ENCODE results near the gene RPP25.

RPP25 gene

GRCh38 chr15:74977599-74977998 lies 21.0 kb upstream of the RPP25 start:
- Histone ChIP-seq H3K27ac (replicated peaks) (no peak overlapping the region), H3K27me3 (ENCODE audit: insufficient read depth, poor library complexity, severe bottlenecking) (peaks cover 2% of the 10 kb centered on the region), H3K4me3 (replicated peaks; ENCODE audit: insufficient read depth, low read length) (no peak overlapping the region)
- DNase-seq (ENCODE audit: low read depth in 1 of 2, low spot score in 1 of 2) = no peak
- no peak for TF ChIP-seq SPI1 (IDR thresholded peaks at IDR 0.05; ENCODE audit: borderline replicate concordance, low read depth)
- TF ChIP-seq GABPA (IDR thresholded peaks at IDR 0.05; ENCODE audit: low read depth) = no peak
- no peak for TF ChIP-seq CTCF (IDR thresholded peaks at IDR 0.05; ENCODE audit: insufficient read depth, low read length)
- TF ChIP-seq, protein P1, sequence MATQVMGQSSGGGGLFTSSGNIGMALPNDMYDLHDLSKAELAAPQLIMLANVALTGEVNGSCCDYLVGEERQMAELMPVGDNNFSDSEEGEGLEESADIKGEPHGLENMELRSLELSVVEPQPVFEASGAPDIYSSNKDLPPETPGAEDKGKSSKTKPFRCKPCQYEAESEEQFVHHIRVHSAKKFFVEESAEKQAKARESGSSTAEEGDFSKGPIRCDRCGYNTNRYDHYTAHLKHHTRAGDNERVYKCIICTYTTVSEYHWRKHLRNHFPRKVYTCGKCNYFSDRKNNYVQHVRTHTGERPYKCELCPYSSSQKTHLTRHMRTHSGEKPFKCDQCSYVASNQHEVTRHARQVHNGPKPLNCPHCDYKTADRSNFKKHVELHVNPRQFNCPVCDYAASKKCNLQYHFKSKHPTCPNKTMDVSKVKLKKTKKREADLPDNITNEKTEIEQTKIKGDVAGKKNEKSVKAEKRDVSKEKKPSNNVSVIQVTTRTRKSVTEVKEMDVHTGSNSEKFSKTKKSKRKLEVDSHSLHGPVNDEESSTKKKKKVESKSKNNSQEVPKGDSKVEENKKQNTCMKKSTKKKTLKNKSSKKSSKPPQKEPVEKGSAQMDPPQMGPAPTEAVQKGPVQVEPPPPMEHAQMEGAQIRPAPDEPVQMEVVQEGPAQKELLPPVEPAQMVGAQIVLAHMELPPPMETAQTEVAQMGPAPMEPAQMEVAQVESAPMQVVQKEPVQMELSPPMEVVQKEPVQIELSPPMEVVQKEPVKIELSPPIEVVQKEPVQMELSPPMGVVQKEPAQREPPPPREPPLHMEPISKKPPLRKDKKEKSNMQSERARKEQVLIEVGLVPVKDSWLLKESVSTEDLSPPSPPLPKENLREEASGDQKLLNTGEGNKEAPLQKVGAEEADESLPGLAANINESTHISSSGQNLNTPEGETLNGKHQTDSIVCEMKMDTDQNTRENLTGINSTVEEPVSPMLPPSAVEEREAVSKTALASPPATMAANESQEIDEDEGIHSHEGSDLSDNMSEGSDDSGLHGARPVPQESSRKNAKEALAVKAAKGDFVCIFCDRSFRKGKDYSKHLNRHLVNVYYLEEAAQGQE (IDR thresholded peaks at IDR 0.05; ENCODE audit: insufficient replicate concordance, low read depth) = no peak
- no peak for TF ChIP-seq POLR2AphosphoS5 (IDR thresholded peaks at IDR 0.05; ENCODE audit: low read depth)

- Histone ChIP-seq H3K27ac (replicated peaks) (no peak overlapping the region), H3K27me3 (ENCODE audit: insufficient read depth, poor library complexity, severe bottlenecking) (peaks cover 2% of the 10 kb centered on the region), H3K4me3 (replicated peaks; ENCODE audit: insufficient read depth, low read length) (no peak overlapping the region)
- TF ChIP-seq POLR2AphosphoS5 (IDR thresholded peaks at IDR 0.05; ENCODE audit: low read depth) = no peak
- TF ChIP-seq SPI1 (IDR thresholded peaks at IDR 0.05; ENCODE audit: borderline replicate concordance, low read depth) = no peak
- TF ChIP-seq GABPA (IDR thresholded peaks at IDR 0.05; ENCODE audit: low read depth) = no peak
- TF ChIP-seq, protein P1 (IDR thresholded peaks at IDR 0.05; ENCODE audit: insufficient replicate concordance, low read depth) = no peak
- no peak for TF ChIP-seq CTCF (IDR thresholded peaks at IDR 0.05; ENCODE audit: insufficient read depth, low read length)
- no peak for DNase-seq (ENCODE audit: low read depth in 1 of 2, low spot score in 1 of 2)
These were observed 19.6 kb upstream of the RPP25 start for GRCh38 chr15:74976159-74976558.

DNA sequence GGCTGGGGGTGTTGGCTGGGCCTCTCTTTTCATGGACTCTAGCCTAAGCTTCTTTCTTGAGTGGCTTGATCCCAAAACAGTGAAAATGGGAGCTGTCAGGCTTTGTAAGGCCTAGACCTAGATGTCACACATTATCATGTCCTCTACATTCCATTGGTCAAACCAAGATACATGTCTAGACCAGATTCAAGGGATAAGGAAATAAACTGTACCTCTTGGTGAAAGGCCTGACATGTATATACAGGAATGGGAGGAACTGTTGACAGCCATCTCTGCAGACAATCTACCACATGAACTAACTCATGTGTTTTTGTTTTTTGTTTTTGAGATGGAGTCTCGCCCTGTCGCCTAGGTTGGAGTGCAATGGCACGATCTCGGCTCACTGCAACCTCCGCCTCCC lies 11.1 kb upstream of the RPP25 start:
- Histone ChIP-seq H3K4me3 (replicated peaks; ENCODE audit: insufficient read depth, low read length) (no peak overlapping the region), H3K27ac (replicated peaks) (no peak overlapping the region), H3K27me3 (ENCODE audit: insufficient read depth, poor library complexity, severe bottlenecking) (no peaks in the 10 kb centered on the region)
- no peak for DNase-seq (ENCODE audit: low read depth in 1 of 2, low spot score in 1 of 2)
- TF ChIP-seq POLR2AphosphoS5 (IDR thresholded peaks at IDR 0.05; ENCODE audit: low read depth) = no peak

DNA sequence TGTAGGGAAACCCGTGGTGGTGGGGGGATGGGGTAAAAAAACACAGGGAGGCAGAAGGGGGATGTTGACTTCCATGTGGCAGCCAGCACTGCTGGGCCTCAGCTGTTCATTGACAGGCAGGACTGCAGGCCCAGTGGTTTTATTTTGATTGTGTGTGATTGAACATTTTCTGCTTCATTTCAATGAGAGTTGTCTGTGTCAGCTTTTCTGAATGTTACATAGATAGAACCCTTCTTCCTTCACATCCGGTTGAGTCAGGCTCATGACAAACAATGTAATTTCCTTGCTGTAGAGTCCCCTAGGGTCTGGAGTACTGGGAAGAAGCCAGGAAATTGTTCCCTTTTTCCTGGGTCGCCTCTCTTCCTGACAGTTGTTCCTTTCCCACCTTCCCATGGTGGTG lies 8.2 kb upstream of the RPP25 start:
- Histone ChIP-seq H3K4me3 (replicated peaks; ENCODE audit: insufficient read depth, low read length) (no peak overlapping the region), H3K27me3 (ENCODE audit: insufficient read depth, poor library complexity, severe bottlenecking) (peaks cover 13% of the 10 kb centered on the region), H3K27ac (replicated peaks) (no peak overlapping the region)
- TF ChIP-seq SPI1 (IDR thresholded peaks at IDR 0.05; ENCODE audit: borderline replicate concordance, low read depth) (no peak), POLR2AphosphoS5 (IDR thresholded peaks at IDR 0.05; ENCODE audit: low read depth) (no peak), CTCF (IDR thresholded peaks at IDR 0.05; ENCODE audit: insufficient read depth, low read length) (no peak), GABPA (IDR thresholded peaks at IDR 0.05; ENCODE audit: low read depth) (no peak)
- TF ChIP-seq, protein P1 (IDR thresholded peaks at IDR 0.05; ENCODE audit: insufficient replicate concordance, low read depth) = no peak
- DNase-seq (ENCODE audit: low read depth in 1 of 2, low spot score in 1 of 2) = no peak
